ENCODE data around the gene CYBRD1. TPM values are rescaled to one million over a fixed set of nuclear protein-coding genes. Genes with fewer than 3 reads are reported as not detected.
"Not testable (repeated sequence)": the region's sequence is repeated elsewhere in the genome, so short reads cannot be mapped to it uniquely, and the experiment has no call there.

The CYBRD1 gene, protein sequence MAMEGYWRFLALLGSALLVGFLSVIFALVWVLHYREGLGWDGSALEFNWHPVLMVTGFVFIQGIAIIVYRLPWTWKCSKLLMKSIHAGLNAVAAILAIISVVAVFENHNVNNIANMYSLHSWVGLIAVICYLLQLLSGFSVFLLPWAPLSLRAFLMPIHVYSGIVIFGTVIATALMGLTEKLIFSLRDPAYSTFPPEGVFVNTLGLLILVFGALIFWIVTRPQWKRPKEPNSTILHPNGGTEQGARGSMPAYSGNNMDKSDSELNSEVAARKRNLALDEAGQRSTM
- 58.3 TPM for total RNA-seq
- long read RNA-seq, full-length matches to known transcripts, result 60 of 67 reads
- long read RNA-seq, partial matches to known transcripts, result 1 of 67 reads
- long read RNA-seq, other reads (novel, unspliced or antisense), result 6 of 67 reads

- ATAC-seq (ENCODE audit: poor library complexity) (peak; percentile 88), DNase-seq (peak; percentile 93)
- intact Hi-C loops (cut with DNase I), result loop anchor here (10.0 kb wide), 1 partner anchor 87 kb away; the partner anchor contains the start of genes DCAF17 and METTL8
Observed at GRCh38 chr2:171522052-171522787, at the start of gene CYBRD1. Gene CYBRD1, plus strand, starts transcription at chr2:171522474. Its CDS starts 72 bp downstream, at chr2:171522546.

GRCh38 chr2:171475979-171476378, 46.3 kb upstream of the CYBRD1 start:
- DNase-seq, result no peak
- no peak for ATAC-seq (ENCODE audit: poor library complexity)
- intact Hi-C loops (cut with DNase I), result no loop called here

- intact Hi-C loops (cut with DNase I), result no loop called here
- DNase-seq (no peak), ATAC-seq (ENCODE audit: poor library complexity) (no peak)
Observed at GRCh38 chr2:171478345-171478744, 43.9 kb upstream of the CYBRD1 start.

- ATAC-seq (ENCODE audit: poor library complexity) (no peak), DNase-seq (no peak)
- intact Hi-C loops (cut with DNase I), result no loop called here
Observed at GRCh38 chr2:171479154-171479814, 43.0 kb upstream of the CYBRD1 start.

DNA sequence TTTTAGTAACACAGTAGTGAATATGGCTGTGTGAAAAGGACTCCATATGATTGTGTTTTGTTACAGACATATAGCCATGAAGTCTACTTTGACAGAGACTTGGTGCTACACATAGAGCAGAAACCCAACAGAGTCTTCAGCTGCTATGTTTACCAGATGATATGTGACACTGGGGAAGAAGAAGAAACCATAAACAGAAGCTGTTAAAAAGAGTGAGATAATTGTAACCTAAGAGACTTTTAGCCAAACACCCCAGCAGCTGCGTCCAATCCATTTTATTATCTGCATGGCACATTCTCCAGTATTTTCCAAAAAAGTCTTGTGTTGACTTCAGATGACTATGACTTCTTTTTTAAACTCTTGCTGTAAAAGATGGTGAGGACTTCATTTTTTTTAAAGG, 41.4 kb upstream of the CYBRD1 start:
- intact Hi-C loops (cut with DNase I), result no loop called here
- DNase-seq (no peak), ATAC-seq (ENCODE audit: poor library complexity) (no peak)

- intact Hi-C loops (cut with DNase I), result no loop called here
- no peak for DNase-seq
- ATAC-seq (ENCODE audit: poor library complexity), result no peak
Observed at GRCh38 chr2:171482308-171482707, 40.0 kb upstream of the CYBRD1 start.

- DNase-seq, result no peak
- intact Hi-C loops (cut with DNase I), result no loop called here
- ATAC-seq (ENCODE audit: poor library complexity), result no peak
Observed at GRCh38 chr2:171482877-171483276, 39.4 kb upstream of the CYBRD1 start.

DNA sequence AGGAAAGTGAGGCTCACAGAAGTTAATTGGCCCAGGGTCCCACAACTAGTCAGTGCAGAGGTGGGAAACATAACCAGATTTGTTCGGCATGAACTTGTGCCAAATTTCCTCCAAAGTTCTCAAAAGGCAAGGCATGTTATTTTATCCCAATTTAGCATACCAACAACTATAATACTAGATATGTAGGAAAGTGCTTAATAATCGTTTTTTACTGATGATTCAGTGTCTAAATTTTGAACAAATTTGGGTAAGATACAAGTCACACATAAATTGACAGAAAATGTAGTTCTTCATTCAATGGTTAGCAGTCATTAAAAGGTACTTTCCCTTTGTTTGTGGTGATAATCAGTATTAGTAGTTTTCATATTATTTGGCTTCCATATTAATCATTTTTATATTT, 38.5 kb upstream of the CYBRD1 start:
- intact Hi-C loops (cut with DNase I), result no loop called here
- no peak for ATAC-seq (ENCODE audit: poor library complexity)

DNA sequence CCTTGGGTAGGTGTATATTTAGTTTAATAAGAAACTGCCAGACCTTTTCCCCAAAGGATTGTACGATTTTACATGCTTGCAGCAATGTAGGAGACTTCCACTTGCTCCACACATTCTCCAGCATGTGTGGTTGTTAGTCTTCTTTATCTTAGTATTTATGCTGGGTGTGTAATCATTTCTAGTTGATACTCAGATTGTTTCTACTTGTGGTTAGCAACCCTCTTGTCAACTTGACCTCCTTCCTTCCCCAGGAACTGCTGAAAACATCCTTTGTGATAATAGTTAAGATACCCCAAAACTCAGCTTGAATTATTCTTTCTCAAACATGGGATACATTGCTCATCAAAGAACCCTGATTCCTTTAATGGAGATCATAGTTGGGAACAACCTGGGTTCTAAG, 37.2 kb upstream of the CYBRD1 start:
- DNase-seq (no peak), ATAC-seq (ENCODE audit: poor library complexity) (no peak)
- intact Hi-C loops (cut with DNase I), result no loop called here

More for the DNA sequence above, 38.5 kb upstream of the CYBRD1 start:
- no peak for DNase-seq

GRCh38 chr2:171487201-171487600, 35.1 kb upstream of the CYBRD1 start:
- DNase-seq (no peak), ATAC-seq (ENCODE audit: poor library complexity) (no peak)
- intact Hi-C loops (cut with DNase I), result no loop called here

GRCh38 chr2:171487803-171488259, 34.4 kb upstream of the CYBRD1 start:
- ATAC-seq (ENCODE audit: poor library complexity) (no peak), DNase-seq (no peak)
- intact Hi-C loops (cut with DNase I), result no loop called here

DNA sequence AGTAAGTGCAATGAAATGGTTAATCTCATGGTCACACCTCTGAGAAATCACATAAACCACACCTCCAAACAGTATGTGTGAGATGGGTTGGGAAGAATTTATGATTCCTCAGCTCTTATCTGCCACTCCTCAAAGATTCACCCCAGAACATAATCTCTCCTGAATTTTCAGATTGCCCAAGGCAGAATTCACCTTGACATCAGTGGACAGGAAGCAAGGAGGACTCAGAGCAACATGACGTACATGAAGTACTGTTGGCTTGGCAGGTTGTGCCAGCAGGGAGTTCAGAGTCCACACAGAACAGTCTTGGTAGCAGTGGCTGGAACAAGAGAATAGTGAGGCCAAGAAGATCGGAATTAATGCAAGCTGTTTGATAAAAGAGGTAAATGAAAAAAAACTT, 31.7 kb upstream of the CYBRD1 start:
- ATAC-seq (ENCODE audit: poor library complexity) (no peak), DNase-seq (no peak)
- intact Hi-C loops (cut with DNase I), result no loop called here

DNA sequence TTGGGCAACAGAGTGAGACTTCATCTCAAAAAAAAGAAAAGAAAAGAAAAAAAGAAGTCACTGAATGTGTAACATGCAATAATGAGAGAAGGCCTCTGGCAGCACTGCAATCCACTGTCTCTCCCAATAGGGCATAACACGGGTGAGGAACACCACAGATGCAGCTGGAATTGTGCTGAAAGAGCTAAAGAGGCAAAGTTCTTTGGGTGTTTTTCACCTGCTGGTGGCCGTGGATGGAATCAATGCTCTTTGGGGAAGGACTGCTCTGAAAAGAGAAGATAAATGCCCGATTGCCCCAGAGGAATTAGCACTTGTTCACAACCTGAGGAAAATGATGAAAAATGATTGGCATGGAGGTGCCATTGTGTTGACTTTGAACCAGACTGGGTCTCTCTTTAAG, 31.0 kb upstream of the CYBRD1 start:
- intact Hi-C loops (cut with DNase I), result no loop called here
- DNase-seq (no peak), ATAC-seq (ENCODE audit: poor library complexity) (no peak)

- ATAC-seq (ENCODE audit: poor library complexity), result no peak
- intact Hi-C loops (cut with DNase I), result no loop called here
- DNase-seq, result no peak
Observed at GRCh38 chr2:171492664-171493063, 29.6 kb upstream of the CYBRD1 start.

- ATAC-seq (ENCODE audit: poor library complexity); intact Hi-C loops (cut with DNase I): not testable (repeated sequence)
Observed at GRCh38 chr2:171497664-171498063, 24.6 kb upstream of the CYBRD1 start.

DNA sequence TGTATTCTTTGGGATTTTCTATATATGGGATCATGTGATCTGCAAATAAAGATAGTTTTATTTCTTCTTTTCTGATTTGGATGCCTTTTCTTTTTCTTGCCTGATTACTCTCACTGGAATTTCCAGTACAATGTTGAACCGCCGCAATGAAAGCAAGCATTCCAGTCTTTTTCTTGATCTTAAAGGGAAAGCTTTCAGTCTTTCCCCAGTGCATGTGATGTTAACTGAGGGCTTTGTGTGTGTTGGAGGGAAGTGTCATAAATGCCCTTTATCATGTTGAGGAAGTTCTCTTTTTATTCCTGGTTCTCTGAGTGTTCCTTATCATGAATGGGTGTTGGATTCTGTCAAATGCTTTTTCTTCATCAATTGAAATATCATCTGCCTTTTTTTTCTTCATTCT, 16.9 kb upstream of the CYBRD1 start:
- ATAC-seq (ENCODE audit: poor library complexity) (no peak), DNase-seq (no peak)
- intact Hi-C loops (cut with DNase I), result no loop called here

More at GRCh38 chr2:171497664-171498063, 24.6 kb upstream of the CYBRD1 start:
- not testable (repeated sequence) for DNase-seq

GRCh38 chr2:171509945-171510731, 12.1 kb upstream of the CYBRD1 start:
- intact Hi-C loops (cut with DNase I), result no loop called here

DNA sequence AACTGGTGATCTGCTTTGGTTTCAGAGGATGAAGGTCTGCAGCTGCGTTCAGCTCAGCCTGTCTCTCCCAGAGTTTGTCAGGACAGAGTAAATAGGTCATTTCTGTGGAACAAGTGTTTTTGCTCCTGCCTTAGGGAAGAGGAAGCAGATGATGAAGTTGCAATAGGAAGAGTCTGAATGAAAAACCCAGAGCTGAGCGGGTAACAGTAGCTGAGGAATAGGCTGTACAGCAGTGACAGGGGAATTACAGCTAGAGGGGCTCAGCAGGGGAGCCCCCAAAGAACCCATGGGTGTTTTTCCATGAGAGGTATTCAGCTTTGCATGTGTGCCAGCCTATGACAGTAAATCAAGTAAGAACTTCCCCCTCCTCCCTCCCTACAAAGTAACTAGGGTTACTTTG, 10.3 kb upstream of the CYBRD1 start:
- ATAC-seq (ENCODE audit: poor library complexity) (peak; percentile 15), DNase-seq (no peak)
- intact Hi-C loops (cut with DNase I), result no loop called here

More at GRCh38 chr2:171509945-171510731, 12.1 kb upstream of the CYBRD1 start:
- DNase-seq (no peak), ATAC-seq (ENCODE audit: poor library complexity) (no peak)
